ENCODE measurements around the gene S100A7A. TPM values are rescaled to one million over a fixed set of nuclear protein-coding genes. Genes with fewer than 3 reads are reported as not detected.
A peak's percentile ranks its signal among the peaks of the same experiment; 100 is the strongest.
"Not testable (repeated sequence)": the region's sequence is repeated elsewhere in the genome, so short reads cannot be mapped to it uniquely, and the experiment has no call there.

Gene S100A7A
- total and polyA plus RNA-seq, 2 experiments from 2014 or later, result not detected

GRCh38 chr1:153403421-153404085 is 12.8 kb upstream of the S100A7A start:
- no peak overlapping the region for H3K27ac ChIP-seq
- no peak for DNase-seq (ENCODE audit: low read depth in 1 of 2, low spot score in 1 of 2)
- H3K9me3 ChIP-seq (ENCODE audit: low read depth), result no peaks in the 10 kb centered on the region
- H3K4me1 ChIP-seq (ENCODE audit: low read depth), result peaks cover 3% of the 10 kb centered on the region
- no peaks in the 10 kb centered on the region for H3K27me3 ChIP-seq
- H3K36me3 ChIP-seq, result no peaks in the 10 kb centered on the region
- H3K4me3 ChIP-seq, result no peak overlapping the region
- no peak for TF ChIP-seq CTCF (IDR thresholded peaks at IDR 0.05; ENCODE audit: low read depth, low read length)

- Histone ChIP-seq H3K27ac (no peak overlapping the region), H3K36me3 (no peaks in the 10 kb centered on the region), H3K4me3 (no peak overlapping the region), H3K4me1 (ENCODE audit: low read depth) (peaks cover 3% of the 10 kb centered on the region), H3K27me3 (no peaks in the 10 kb centered on the region), H3K9me3 (ENCODE audit: low read depth) (no peaks in the 10 kb centered on the region)
- no peak for DNase-seq (ENCODE audit: low read depth in 1 of 2, low spot score in 1 of 2)
- no peak for TF ChIP-seq CTCF (IDR thresholded peaks at IDR 0.05; ENCODE audit: low read depth, low read length)
These were observed 12.2 kb upstream of the S100A7A start for GRCh38 chr1:153404086-153404635.

GRCh38 chr1:153404768-153405167 is 11.6 kb upstream of the S100A7A start:
- TF ChIP-seq CTCF (IDR thresholded peaks at IDR 0.05; ENCODE audit: low read depth, low read length), result peak; percentile 33

GRCh38 chr1:153405825-153406599 is 10.3 kb upstream of the S100A7A start:
- not testable (repeated sequence) for H3K27ac ChIP-seq; H3K36me3 ChIP-seq; H3K4me3 ChIP-seq; H3K4me1 ChIP-seq (ENCODE audit: low read depth); DNase-seq (ENCODE audit: low read depth in 1 of 2, low spot score in 1 of 2); H3K27me3 ChIP-seq; H3K9me3 ChIP-seq (ENCODE audit: low read depth)

More at GRCh38 chr1:153404768-153405167, 11.6 kb upstream of the S100A7A start:
- H3K4me3 ChIP-seq, result no peak overlapping the region
- H3K4me1 ChIP-seq (ENCODE audit: low read depth), result peaks cover 3% of the 10 kb centered on the region
- DNase-seq (ENCODE audit: low read depth in 1 of 2, low spot score in 1 of 2), result no peak
- H3K9me3 ChIP-seq (ENCODE audit: low read depth), result no peaks in the 10 kb centered on the region
- H3K27me3 ChIP-seq, result no peaks in the 10 kb centered on the region
- no peak overlapping the region for H3K27ac ChIP-seq
- no peaks in the 10 kb centered on the region for H3K36me3 ChIP-seq

- not testable (repeated sequence) for H3K9me3 ChIP-seq (ENCODE audit: low read depth); H3K4me1 ChIP-seq (ENCODE audit: low read depth); H3K27ac ChIP-seq; H3K27me3 ChIP-seq; H3K4me3 ChIP-seq; DNase-seq (ENCODE audit: low read depth in 1 of 2, low spot score in 1 of 2); H3K36me3 ChIP-seq
These were observed 9.0 kb upstream of the S100A7A start for GRCh38 chr1:153407274-153407673.

GRCh38 chr1:153413961-153414360 is 2.4 kb upstream of the S100A7A start:
- not testable (repeated sequence) for H3K27me3 ChIP-seq; H3K27ac ChIP-seq; H3K4me3 ChIP-seq; H3K9me3 ChIP-seq (ENCODE audit: low read depth); H3K36me3 ChIP-seq; DNase-seq (ENCODE audit: low read depth in 1 of 2, low spot score in 1 of 2); H3K4me1 ChIP-seq (ENCODE audit: low read depth)
